Stimulated activated CD8-positive, alpha-beta memory T cell treated with anti-CD3 and anti-CD28 coated beads, Interleukin-15, amount 100 ng/mL, for 24 hours (primary cell): ENCODE measurements around the gene LBX1.
A peak's percentile ranks its signal among the peaks of the same experiment; 100 is the strongest.

Experiments
- DNase-seq: peaks from one replicate; pipeline ENCODE4 v3.0.0-alpha.2; 2020; ENCODE audit warnings: low read depth

LBX1 gene

DNA sequence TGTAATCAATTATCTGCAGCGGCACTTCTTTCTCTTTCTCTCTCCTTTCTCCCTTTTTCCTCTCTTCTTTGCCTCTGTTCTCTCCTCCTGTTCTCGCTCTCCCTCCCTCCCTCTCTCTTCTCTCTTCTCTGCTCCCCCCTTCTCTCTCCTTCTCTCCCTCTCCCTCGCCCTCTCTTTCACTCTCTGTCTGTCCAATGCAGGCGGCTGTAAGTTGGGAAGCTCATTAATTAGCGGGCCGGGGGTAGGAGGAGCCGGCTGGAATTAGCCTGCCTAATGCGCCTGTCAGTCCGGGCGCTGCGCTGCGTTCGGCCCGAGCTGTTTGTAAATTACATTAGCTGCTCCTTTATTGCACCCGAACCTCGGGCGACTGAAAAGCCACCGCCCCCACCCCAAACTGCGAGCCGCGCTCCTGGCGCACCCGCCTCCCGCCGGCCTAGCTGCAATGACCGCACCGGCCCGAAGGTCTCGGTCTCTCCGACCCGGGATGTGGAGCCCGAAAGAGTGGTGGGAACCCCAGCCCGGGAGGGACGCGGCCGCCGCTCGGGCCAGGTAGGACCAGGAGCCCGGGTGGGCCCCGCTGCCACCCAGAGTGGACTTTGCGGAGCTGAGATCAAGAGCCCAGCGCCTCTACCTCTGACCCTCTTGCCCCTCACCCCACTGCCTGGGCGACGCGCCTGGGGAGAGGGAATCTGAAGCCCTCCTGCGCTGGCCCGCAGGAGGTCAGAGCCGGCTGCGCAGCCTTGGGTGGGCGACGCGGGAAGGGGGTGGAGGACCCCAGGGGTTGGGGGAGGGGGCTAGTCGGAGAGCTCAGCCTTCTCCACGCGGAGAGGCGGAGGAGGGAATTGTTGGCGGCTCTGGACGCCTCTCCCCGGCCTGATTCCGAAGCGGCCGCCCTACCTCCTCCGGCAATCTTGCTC lies at the start of gene LBX1:
LBX1 (minus strand) TSS at position 198 of the 917 bp plus-strand sequence. CDS start 648 bp downstream, outside the sequence.
- no peak for DNase-seq

DNA sequence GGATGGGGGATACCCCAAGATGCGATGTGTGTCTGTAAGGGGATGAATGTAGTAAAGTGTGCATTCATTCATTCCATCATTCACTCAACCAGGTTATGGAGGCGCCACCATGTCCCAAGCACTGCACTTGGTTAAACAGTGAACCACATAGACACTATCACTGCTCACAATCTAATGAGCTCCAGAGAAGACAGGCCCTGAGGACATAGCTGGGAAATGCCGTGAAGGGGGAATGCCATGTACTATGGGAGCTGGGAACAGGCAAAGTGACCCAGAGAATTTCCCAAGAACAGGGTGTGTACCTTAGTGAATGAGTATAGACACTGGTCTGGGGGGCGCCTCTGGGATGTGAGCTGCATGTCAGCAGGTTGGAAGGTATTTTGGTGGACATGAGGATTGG lies 44.5 kb upstream of the LBX1 start:
- DNase-seq = no peak

DNA sequence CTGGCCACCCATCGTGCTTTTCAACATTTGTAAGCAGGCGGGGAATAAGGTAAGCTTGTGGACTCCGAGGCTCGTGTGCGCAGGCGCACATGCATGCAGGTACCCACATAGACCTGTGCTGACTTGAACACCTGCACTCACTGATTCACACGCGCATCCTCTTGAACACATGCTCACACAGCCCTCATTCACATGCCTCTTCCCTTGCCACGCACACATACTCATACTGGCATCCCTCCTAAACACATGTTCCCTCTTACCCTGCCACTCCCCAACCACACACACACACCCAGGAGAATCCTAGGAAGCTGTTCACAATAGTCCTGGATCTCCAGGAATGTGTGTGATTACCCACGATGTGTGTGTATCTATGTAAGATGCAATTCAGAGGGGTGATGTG lies 44.1 kb upstream of the LBX1 start:
- DNase-seq = no peak

GRCh38 chr10:101272229-101272868 lies 43.1 kb upstream of the LBX1 start:
- peak; percentile 13 for DNase-seq

DNA sequence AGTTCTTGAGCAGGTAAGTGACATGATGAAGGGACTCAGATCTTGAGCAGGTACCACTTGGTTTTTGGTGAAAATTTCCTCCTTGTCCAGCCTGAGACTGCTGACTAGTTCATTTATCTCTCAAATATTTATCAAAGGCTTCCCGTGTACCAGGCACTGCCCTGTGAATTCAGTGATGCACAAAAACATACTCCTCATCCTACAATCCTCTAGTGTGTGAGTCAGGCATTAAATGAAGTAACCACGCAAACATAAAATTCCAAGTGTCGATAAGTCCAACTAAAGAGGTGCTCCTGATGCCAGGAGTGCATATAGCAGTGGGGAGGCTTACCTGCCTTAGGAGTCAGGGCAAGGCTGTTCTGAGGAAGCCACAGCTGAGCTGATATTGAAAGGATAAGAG lies 41.5 kb upstream of the LBX1 start:
- no peak for DNase-seq

DNA sequence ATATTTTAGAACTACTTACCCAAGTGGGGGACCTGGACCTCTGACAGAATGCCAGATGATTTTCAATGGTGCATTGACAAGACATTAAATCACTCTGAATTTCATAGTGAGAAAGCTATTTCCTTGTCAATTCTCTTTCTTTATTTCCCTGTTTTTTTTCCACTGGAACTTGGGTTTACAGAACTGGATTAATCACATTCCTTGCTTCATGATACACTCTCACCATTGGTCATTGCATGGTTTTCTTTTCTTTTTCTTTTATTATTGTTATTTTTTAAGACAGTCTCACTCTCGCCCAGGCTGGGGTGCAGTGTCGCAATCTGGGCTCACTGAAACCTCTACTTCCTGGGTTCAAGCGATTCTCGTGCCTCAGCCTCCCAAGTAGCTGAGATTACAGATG lies 38.5 kb upstream of the LBX1 start:
- no peak for DNase-seq

GRCh38 chr10:101267290-101267680 lies 38.0 kb upstream of the LBX1 start:
- DNase-seq = no peak

DNA sequence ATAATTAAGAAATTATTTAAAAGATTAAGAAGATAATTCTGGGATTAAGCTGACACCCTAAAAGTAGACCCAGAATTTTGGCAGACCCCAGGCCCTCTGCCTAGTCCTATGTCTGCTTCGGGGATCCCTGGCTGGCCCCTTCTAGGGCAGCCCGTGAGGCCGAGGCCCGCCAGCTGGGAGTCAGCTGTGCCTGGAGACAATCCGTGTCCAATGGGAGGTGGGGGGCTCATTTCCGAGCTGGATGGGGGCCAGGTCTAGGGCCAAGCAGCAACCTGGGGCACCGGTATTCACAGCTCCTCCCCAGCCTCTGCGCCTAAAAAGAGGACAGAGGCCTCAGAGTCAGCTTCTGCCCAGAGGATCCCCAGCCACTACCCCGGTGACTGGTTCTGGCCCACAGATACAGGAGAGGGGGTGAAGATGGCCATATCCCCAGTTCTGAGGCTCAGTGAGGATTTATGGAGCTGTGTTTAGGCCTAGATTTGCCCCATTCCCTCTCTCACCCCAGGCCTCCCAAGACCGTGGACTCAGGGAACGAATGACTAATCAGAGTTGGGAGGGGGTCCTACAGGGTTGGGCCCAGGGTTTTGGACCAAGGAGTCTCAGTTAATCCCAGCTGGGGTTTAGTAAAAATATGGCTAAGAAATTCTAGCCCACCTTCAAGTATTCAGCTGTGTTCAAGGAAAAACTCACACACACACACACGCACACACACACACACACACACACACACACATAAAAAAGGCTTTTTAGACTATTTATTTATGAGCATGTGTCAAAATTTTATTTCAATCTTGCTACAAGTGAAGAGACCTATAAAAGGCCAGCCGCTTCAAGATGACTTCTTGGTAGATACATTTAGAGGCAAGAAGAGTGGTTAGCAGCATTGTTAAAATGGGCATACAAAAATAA lies 37.4 kb upstream of the LBX1 start:
- no peak for DNase-seq

DNA sequence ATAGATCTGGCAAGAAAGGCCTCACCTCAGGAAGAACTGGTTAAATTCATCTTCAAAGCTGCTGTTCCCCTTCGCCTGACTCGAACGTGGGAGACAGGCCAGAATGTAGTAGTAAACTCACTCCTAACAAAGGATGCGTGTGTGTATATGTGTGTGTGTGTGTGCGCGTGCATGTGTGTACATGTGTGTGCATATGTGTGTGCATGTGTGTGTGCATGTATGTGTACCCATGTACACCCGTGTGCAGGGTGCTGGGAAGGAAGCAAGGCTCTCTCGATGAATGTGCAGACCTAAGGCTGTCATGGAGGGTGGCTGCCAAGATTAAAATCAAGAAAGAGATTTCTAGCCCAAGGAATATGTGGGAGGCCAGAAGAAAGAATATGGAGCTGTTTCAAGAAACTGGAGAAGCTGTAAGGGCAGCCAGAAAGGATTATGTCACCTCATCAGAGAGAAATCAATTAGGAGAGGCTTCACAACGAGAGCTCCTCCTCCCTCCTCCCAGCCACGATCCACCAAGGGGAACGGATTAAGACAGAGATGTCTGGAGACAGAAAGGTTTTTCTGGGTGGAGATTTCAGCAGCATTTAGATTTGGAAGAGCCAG lies 34.0 kb upstream of the LBX1 start:
- DNase-seq = no peak

DNA sequence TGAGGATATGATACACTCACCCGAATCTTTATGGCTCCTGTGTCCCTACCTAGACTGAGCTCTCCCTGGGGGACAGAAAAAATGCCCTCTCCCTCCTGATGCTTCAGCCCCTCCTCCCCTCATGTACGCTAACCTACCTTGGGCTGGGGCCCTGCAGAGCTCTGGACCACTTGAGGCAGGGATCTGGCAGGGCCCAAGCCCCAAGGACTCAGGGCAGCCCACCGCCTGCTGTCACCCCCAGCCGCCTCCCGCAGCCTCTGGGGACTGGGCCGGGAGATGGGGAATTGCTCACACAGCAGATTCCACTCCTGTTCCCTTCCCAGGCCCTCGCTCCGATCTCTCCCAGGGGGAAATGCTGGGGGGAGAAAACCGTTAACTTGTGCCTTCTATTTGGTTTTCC lies 32.9 kb upstream of the LBX1 start:
- DNase-seq = no peak

DNA sequence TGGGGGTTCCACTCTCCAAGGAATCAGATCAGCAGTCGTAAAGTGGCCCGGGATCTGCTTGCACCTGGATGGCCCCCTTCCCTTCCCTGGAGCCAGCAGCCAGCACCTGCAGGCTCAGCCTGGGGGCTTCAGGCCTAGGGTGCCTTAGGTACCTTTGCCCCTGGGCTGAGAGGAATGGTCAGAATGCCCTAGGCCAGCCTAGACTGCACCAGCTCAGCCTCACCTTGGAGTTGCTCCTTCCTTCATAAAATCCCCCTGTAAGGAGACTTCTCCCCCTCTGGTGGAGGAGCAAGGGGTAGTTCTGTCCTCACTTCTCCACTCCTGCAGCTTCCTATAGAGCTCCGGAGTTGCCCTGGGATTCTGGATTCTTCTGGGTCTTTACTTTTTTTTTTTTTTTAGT lies 32.4 kb upstream of the LBX1 start:
- DNase-seq = no peak

- DNase-seq = no peak
These were observed 31.7 kb upstream of the LBX1 start for GRCh38 chr10:101260764-101261481.

DNA sequence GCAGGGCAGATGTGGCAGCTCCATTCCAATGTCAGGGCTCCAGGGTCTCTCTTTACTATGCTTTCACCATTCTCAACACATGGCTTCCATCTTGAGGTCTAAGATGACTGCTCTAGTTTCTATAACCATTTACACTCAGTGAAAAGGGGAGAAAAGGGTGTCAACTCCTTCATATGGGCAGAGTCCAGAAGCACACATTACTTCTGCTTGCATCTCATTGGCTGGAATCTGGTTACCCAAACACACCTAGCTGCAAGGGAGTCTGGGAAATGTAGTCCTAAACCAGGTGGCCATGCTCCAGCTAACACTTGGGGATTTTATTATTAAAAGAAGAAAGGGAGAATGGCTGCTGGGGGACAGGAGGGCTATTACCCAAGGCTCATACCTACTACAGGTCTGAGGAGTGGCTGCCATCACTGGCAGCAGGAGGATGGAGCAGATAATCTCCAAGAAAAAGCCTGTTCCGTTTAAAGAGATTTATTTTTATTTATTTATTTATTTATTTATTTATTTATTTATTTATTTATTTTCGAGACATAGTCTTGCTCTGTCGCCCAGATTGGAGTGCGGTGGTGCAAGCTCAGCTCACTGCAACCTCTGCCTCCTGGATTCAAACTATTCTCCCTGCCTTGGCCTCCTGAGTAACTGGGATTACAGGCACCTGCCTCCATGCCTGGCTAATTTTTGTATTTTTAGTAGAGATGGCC lies 29.1 kb upstream of the LBX1 start:
- DNase-seq = no peak

GRCh38 chr10:101257491-101257890 lies 28.2 kb upstream of the LBX1 start:
- no peak for DNase-seq

DNA sequence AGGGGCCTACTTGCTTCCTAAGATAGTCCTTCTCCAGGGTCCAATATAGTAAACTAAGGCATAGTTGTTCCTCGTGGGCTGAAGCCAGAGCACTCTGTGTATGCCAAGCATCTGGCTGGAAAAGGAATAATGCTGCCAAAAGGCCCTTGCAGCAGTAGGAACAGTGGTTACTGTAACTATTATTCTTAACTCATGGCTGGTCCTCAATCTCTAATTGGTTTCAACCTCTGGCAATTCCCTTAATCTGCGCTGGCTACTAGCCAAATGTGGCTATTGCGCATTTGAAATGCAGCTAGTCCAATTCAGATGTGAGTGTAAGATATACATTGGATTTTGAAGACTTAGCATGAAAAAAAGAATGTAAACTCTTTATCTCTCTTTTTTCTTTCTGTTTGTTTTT lies 27.8 kb upstream of the LBX1 start:
- DNase-seq = no peak

GRCh38 chr10:101256387-101256786 lies 27.1 kb upstream of the LBX1 start:
- no peak for DNase-seq

- no peak for DNase-seq
These were observed 20.9 kb upstream of the LBX1 start for GRCh38 chr10:101250136-101250535.

DNA sequence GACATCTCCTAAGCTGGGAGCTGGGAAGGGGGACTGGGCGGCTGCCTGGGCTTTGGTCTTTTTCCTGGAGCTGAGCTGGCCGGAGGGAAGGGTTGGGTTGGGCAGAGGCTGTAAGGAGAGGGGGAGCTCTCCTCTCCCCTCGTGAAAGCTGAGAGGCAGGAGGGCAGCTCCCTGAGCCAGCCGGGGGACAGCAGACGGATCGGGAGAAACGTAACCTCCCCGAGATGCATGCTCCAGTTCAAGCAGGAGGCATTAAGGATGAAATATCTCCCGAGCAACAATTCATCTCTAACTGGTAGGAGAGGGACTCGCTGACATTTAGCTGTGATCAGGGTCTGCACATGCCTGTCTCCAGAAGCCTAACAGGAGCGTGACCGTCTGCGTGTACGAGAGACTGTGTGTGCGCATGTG lies 19.9 kb upstream of the LBX1 start:
- DNase-seq = no peak

- DNase-seq = no peak
These were observed 17.4 kb upstream of the LBX1 start for GRCh38 chr10:101246639-101247038.

- DNase-seq = no peak
These were observed 15.2 kb upstream of the LBX1 start for GRCh38 chr10:101244321-101245050.
